Epithelial cell of proximal tubule (primary cell): ENCODE data around the gene HAO1. TPM values are rescaled to one million over a fixed set of nuclear protein-coding genes. Genes with fewer than 3 reads are reported as not detected.
A peak's percentile ranks its signal among the peaks of the same experiment; 100 is the strongest.

Experiments used
- DNase-seq: peaks from one replicate; pipeline ENCODE4 v3.0.0-alpha.2; 2011; ENCODE audit warnings: low read depth
- H3K4me3 ChIP-seq: 2 replicates; pipeline ENCODE4 v1.5.1; 2011; ENCODE audit warnings: low read depth, mild to moderate bottlenecking, low read length
- CTCF ChIP-seq: conservative IDR thresholded peaks from 2 replicates; pipeline ENCODE4 v1.5.1; 2012; ENCODE audit warnings: low read depth, mild to moderate bottlenecking, low read length
- total RNA-seq: library from RNA; depleted of rRNA; stranded (reverse); fragments of >200 nt; gene quantifications from 2 replicates; pipeline ENCODE4 v1.2.3, GENCODE V29; 2015

The HAO1 gene
- total RNA-seq, 1 donor from 2014 or later, result not detected

GRCh38 chr20:7930343-7930742 lies 9.9 kb downstream of the HAO1 start:
- no peak overlapping the region for H3K4me3 ChIP-seq
- TF ChIP-seq CTCF, result no peak
- DNase-seq, result no peak

GRCh38 chr20:7926767-7927166 lies 13.5 kb downstream of the HAO1 start:
- TF ChIP-seq CTCF, result peak; percentile 77
- DNase-seq, result no peak
- H3K4me3 ChIP-seq, result no peak overlapping the region

GRCh38 chr20:7926323-7926722 lies 13.9 kb downstream of the HAO1 start:
- TF ChIP-seq CTCF, result no peak
- no peak overlapping the region for H3K4me3 ChIP-seq
- no peak for DNase-seq

GRCh38 chr20:7924692-7925091 lies 15.6 kb downstream of the HAO1 start:
- no peak for TF ChIP-seq CTCF
- H3K4me3 ChIP-seq, result no peak overlapping the region
- peak; percentile 46 for DNase-seq

GRCh38 chr20:7916648-7917047 lies 23.6 kb downstream of the HAO1 start:
- no peak for TF ChIP-seq CTCF
- no peak for DNase-seq
- H3K4me3 ChIP-seq, result no peak overlapping the region

- H3K4me3 ChIP-seq, result no peak overlapping the region
- DNase-seq, result no peak
- no peak for TF ChIP-seq CTCF
Observed at GRCh38 chr20:7912551-7912950, 27.7 kb downstream of the HAO1 start.

- no peak overlapping the region for H3K4me3 ChIP-seq
- TF ChIP-seq CTCF, result no peak
- no peak for DNase-seq
Observed at GRCh38 chr20:7911586-7912330, 28.5 kb downstream of the HAO1 start.
